CD4-positive, alpha-beta T cell treated with Interferon alpha-2 for 1 hour (primary cell): ENCODE measurements around the gene TMEM144.

ENCODE experiments used
- DNase-seq, 2 donors: peaks; one replicate each; pipeline ENCODE4 v3.0.0-alpha.2; 2020 to 2022

TMEM144 gene

DNA sequence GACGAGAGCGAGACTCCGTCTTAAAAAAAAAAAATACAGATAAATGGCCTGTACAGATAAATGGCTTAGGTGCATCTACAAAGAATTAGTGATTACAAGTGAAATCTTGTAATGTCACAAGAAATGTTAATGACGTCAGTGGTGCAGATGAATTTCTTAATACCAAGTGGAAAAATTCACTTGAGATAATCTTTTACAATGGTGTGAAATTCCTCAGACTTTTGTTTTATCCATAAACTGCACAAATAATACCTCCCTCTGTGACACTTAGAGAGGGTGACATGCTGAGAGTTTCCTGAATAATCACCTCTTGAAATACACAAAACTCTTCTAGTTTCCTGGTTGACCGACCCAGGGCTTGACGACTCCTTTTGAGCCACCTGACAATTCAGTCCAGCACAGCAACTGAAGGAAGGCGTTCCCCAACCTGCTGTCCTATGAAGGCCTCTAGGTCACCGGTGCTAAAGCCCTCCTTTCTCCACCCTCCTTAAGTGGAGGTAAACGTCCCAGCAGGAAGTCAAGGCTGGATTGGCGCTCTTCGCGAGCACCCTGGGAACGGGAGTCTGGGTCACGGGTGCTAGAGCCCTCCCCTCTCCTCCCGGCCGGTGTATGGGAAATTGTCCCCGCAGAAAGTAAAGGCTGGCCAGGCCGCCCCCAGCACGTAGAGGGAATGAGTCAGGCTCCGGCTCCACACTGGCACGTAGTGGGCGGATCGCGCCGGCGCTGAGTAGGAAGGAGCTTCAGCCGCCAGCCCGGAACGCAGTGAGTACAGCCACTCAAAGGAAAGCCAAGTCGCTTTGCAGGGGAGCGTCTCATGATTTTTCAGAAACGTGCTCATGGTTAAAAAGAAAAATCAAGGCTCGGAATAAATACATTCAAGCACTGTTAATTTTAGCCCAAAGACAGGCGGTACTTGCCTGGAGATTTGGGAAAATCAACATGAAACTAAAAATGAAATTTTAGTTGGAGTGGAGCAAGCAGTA lies at the start of gene TMEM144:
TSS of gene TMEM144 (plus strand) at position 662 of the 983 bp plus-strand sequence. CDS start 2,182 bp downstream, outside the sequence.
- peak; percentile 14 to 56 for DNase-seq

DNA sequence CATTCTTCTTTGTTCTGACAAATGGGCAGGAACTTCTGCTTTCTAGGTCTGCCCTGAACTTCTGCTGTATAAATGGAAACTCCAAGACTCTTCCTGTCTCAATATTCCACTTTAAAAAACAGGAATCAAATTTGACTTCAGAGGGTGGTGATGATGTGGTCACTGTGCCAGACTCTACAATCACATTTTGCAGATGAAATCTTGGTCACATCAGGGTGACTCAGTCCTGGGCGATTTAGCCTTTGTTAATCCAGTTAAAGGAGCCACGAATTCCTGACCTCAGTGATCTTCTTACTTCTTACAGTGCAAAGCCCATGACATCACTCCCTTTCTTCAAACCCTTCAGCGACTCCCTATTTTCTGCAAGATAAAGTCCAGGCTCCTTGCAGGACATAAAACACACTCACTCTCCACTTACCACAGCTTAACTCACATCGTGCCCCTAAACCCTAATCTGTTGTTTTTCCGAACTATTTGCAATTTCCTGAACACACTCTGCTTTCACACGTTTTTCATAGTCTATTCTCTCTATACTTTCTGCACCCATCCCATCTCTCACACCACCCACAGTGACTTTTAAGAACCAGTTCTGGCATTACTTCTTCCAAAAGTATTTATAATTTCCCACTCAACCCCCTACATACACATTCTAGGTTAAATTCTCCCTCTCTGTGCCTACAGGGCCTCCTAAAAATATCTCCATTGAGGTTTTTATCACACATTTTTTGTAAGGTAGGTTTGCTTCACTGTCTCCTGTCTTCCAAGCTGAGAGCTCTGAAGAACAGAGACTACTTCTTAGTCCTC lies 48.5 kb upstream of the TMEM144 start:
- peak in 1 of 2 donors; percentile 28 for DNase-seq

DNA sequence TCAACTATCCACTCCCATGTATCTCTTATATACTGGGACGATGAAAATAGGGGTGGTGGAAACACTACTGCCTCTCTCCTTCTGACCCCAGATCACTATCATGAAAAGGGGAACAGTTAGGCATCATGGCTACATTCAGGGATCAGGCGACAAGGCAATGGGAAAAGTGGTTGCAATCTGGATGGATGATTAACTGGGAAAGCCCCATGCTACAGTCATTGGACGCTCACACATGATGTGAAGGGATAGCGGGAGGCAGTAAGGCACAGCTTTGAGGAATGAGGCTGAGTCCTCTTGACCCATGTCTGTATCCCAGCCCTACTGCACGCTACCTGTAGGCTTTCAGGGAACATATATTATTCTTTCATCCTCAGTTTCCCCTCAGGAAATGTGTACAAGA lies 47.7 kb upstream of the TMEM144 start:
- no peak for DNase-seq

DNA sequence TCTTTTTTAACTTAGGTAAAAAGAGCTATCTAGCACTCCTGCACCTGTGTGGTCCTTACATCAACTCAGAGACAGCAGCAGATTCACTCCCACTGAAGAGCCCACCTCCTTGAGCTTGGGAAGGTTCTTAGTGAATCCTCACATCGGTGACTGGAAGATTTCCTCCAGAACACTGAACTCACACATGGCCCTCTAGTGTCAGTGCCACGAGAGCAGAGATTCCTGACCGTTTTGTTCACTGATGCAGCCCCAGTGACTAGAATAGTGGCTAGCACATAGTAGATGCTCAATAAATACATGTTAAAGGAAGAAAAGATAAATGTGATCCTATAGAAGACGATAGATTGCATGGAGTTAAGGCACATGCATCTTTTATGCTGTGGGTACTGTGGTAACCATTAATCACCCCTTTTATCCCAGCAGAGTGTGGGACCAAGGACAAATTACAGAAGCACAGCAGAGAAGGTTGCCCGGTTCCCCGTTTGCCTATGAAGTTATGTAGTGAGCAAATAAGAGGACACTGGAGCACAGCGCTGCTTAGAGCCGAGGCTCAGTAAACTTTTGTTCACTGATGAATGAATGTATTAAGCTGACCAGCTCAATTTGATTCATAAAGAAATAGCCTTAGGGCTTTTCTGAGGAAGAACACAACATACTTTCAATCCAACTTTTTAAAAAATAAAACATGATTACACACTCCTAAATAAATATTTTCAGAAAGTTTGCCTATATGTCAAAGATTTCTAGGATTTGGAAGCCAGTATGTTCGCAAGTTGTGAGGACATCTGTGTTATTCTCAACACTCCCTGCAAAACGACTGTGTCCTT lies 46.1 kb upstream of the TMEM144 start:
- DNase-seq, result no peak

DNA sequence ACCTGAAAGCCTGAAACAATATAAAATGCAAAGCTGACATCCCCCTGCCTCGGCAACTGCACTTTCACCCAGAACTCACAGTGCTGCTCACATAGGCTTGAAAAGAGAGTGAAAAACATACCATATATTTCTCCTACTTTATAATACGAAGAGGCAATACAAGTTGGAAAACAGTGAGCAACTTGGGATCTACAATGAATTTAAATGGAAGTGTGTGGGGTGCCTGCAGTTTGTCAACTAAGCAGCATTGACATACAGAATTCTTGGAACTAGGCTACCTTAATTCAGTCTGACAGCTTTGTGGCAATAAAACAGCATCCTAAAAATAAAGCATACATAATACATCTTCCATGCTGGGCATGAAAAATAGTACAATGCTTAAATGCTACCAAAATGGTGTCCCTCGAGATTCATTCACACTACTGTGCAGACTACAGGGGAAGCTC lies 45.5 kb upstream of the TMEM144 start:
- DNase-seq, result no peak

DNA sequence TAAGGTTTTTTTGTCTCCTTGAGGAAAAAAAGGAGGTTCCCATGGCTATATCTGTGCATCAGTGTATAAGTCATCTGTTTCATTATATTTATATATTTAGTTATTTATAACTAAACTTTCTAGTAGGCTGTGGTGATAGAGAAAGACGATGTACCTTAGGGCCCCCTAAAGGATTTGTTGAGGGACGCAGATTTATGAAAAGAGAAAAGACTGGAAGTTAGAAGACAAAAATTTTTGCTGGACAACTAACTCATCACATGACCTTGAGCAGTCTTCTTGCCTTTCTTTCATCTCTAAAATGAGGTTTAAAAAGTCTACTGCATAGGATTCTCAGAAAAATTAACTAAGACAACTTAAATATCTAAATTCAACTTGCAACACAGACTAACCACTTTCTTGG lies 43.6 kb upstream of the TMEM144 start:
- no peak for DNase-seq

DNA sequence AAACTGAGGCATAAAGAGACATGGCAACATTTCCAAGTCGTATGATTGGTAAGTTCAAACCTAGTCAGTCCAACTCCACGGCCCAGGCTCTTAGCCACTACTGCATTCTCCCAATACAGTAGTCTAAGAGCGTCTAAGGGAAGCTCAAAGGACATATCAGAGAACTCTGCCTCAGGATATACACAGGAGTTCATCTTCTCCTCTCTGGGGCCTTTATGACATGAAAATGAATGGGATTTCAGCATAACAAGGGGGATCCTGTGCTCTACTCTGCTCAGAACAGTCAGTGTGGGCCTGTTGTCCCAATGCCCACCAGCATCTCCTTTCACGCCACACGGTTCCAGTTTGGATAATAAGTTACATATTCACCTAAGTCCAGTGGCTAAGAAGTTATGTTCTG lies 41.7 kb upstream of the TMEM144 start:
- DNase-seq, result no peak

DNA sequence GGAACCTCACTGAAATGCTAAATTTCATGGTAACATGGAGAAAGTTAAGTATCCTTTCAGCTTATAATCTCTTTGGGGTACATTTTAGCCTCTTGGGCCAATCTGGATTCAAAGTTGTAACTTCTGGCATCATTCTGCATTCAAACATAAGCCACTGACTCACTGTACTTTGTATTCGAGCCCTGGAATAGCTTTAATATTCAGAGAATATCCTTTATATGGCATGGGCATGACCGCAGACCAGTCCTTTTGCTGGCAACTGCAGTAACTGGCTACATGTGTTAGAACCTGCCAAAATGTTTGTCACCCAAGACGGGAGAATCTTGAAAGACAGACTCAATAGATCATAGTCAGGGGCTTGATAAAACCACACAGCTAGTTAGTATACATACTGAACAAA lies 40.8 kb upstream of the TMEM144 start:
- no peak for DNase-seq

DNA sequence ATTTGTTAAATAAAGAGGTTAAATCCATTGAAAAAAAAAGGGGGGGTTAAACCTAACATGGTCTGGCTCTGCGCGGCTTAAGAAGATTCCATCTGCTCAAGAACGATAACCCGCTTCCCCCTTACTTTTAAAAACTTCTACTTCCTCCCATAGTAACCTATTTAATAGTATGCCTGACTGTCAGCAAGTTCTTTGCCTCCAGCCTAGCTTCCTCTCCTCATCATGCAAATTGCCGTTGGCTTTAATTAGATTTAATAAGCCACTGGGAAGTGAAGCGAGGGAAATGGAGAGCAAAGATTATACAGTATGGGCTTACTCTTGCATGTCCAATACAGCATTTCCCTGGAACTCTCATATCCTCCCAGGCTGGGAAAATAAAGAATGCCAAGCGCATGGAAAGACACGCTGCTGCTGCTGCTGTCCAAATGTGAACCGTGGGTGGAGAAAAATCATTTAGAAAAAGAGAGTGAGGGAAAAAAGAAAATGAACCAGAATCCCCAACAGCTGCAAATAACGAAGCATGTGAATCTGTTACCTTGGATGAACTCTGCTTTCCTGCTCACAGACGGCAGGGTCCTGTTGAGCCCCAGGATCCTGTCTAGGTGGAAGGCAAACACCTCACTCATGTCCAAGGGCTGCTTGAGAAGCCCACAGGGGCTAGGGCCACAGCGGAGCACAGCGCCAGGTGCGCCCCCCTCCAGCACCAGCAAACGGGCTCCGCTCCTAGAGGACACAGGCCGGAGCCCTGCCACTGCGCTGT lies 40.2 kb upstream of the TMEM144 start:
- no peak for DNase-seq

DNA sequence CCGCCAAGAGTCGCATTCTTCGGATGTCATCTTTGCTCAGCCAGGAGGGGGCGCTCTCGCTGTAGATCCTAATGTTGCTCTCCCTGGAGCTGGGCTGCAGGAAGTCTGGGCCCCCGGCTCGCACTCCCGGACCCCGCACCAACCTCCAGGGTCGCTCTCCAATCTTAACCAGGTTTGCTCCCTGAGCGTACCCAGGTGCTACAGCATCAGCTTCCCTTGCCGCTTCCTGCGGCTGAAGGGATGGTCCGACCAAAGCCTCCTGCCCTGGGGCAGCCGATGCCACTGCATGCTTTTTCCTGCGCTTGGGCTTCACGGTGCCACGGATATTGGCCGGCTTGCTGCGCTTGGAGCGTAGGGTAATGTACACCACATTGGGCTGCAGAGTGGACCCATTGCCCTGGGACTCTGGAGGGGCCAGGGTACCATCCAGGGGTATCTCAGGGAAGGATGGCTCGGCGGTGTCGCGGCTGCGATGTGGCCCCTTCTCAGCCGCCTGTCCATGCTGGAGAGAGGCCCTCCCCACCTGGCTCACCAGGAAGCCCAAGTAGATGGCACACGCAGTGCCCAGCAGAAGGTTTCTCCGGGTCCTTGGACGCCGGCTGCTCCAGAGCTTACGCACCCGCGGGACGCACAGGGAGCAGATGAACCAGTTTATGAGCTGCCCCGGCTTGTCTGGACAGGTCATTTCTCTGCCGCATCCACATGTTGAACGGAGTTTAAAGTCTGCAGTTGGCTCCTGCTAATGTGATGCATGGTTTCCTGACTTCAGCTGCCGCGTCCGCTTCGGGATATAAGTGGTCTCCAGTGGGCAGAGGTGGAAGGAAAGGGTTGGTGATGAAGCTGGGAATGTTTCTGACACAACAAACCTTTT lies 39.4 kb upstream of the TMEM144 start:
- DNase-seq, result peak; percentile 4 to 29

DNA sequence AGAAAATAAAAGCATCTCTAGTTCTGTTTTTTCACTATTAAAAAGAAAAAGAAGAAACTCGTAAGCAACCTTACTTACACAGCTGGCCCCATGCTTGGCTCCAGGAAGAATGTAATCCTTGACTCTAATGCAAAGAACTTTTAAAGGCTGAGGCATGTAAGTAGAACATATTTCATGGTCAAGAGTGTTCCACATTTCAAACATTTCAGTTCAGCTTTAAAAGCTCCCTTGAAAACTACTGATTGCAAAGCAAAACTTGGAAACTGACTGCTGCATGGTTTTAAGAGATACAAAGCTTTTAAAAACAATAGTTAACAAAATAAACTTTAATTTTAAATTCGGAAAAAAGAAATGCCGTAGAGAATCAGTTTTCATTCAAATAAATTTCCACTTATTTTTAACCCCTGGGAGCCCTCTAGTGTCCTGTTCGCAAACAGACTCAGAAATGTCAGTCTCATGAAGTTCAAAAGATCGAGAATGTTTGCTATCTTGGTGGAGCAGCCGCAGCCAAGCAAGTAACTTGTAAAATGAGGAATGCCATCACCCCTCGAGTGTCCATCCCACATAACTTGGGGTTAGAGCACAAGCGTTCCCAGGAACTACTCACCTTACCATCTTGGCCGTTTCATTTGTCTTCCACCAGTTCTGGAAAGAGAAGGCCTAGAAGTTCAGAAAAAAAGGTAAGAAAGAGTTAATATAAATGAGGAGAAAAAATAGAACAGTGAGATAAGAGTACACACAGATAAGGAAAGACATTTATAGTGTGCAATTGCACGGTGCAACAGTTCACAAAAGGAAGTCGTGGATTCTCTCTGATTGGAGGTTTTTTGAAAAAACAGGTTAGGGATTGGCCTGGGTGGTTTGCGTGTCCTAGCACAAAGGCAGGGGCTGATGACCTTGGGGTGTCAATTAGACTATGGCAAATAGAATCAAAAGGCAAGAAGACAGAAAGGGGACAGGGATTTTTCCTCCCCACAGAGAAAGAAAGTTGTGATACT lies 37.7 kb upstream of the TMEM144 start, which contains the start of gene GASK1B:
TSS of gene GASK1B (minus strand) at position 765 of the 998 bp plus-strand sequence. CDS start 1,650 bp downstream, outside the sequence.
- DNase-seq, result no peak

DNA sequence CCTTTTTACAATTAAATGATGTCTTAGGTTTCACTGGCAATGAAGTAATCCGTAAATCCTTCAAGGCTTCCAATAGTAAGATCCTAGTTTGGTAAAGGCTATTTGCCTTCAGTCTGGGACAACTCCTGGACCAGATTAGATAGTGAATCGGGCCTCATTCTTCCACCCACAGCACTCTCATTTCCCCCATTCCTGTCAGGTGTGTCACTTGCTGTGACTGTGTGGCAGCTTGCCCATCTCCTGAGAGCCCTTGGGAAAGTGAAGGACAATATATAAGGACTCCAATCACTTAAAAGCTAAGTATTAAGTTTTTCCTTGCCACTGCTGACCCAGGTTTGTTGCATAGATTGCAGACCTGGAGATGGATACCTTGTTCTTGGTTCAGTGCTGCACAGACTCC lies 34.2 kb upstream of the TMEM144 start:
- DNase-seq, result no peak

DNA sequence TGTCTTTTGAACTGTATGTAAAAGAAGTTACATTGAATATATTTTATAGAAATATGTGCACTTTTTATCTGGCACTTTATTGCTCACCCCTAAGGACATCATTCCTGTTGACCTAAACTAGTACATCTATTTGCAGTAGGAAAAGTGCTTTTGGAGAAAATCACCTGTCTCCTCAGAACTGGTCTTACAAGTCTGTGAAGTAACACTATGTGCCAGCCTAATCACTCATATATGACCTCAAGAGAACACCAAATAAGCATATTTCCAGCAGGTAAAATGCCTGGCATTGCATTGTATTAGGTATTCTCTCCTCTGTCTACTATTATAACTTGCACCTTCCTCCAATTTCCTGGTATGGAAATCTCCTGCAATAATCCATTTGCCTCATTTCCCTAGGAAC lies 33.5 kb upstream of the TMEM144 start:
- no peak for DNase-seq

DNA sequence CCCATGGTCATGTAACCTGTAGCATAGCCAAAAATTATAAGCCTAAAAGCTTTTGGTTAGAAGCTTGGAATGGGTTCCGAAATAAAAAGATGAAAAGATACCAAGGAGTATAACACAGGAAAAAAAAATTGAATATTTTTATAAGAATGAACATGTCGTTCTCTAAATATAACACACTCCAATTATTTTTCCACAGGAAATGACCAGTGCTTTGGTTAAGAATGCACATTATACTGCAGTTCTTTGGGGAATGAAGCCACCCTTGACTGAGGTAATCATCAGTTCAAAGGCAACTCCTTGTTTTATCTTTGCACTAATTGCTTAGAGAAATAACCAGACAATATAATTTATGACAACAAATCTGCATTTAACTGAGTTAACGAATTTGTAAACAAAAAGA lies 30.8 kb upstream of the TMEM144 start:
- no peak for DNase-seq

DNA sequence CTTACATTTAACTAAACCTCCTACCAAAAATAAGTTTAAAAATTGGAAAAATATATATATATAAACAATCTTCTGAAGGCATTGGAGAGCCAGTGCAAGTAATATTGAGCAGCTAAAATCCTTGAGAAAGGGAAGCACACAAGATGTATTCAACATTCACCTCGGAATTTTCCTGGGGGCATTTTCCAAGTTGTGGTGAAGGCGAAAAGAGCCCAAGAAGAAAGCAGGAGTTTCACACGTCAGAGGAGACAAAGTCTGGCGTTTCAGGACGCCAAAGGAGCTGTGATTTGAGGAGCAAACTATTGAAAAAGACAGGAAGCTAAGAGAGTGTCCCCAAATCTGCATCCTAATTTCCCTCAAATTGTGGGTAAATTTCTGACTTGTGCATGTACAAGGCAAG lies 28.4 kb upstream of the TMEM144 start:
- DNase-seq, result no peak

DNA sequence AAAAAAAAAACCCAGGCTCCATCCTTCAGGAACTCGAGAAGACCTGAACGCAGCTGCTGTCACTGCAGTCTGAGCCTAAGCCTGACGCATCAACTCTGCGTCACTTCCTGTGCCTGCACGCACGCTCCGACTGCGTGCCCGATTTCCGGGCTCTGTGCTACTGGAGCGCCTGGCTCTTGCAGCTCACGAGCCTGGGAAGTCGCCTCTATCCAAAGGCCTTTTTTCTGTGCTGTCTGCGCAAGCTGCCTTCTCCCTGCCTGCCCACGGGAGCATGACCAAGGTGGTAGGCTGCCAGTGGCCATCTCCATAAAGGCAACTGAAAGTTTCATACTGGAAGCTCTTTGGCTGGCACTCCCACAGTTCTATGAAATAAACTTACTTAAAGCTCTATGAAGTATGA lies 27.6 kb upstream of the TMEM144 start:
- DNase-seq, result no peak

DNA sequence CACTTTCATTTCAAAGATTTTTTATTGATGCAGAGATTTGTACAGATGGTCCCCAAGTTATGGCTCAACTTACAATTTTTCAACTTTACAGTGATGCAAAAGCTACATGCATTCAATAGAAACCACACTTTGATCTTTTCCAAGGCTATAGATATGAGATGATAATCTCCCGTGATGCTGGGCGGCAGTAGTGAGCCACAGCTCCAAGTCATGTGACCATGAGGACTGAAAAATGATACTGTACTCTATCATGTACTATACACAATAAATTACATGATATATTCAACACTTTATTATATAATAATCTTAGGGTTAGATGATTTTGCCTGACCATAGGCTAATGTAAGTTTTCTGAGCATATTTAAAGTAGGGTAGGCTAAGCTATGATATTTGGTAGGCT lies 23.5 kb upstream of the TMEM144 start:
- no peak for DNase-seq

DNA sequence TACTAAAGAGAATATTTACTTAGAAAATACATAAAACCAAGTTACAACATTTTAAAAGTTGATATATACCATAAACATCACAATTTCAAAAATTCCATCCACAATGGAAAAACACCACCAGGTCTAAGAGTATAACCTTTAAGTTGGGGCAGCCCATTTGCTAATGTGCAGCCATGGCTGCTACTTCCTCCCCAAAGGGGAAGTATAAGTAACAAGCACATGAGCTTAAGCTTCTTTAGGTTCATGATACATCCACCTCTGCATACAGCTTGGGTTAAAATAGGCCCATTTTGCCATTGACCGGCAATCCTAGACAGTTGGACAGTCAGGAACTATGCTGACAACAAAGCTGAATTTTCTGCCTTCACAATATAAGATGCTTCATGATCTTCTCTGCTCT lies 20.9 kb upstream of the TMEM144 start:
- DNase-seq, result no peak

DNA sequence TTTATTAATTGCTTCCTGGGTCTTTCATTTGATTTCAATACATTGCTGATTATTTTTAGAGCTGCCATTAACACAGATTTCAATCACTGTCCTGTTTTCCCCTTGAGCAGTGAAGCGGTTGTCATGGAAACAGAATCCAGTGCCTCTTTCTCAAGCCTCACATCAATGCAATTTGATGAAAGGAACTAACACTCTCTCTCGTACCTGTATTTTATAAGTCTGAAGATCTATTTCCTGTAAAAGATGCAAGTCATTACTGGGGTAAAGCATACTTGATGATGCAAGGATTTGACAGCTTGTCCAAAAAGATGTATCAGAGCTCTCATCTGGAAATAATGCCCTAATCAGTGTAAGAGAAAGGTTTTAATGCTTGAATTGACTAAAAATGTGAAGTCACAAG lies 19.6 kb upstream of the TMEM144 start:
- no peak for DNase-seq
